Stimulated activated CD8-positive, alpha-beta memory T cell treated with anti-CD3 and anti-CD28 coated beads, Interleukin-7, amount 100 ng/mL, for 24 hours (primary cell): ENCODE data around the gene SPATA3.
"Not testable (repeated sequence)": the region's sequence is repeated elsewhere in the genome, so short reads cannot be mapped to it uniquely, and the experiment has no call there.

Source experiments
- DNase-seq: peaks from one replicate; pipeline ENCODE4 v3.0.0-alpha.2; 2020; ENCODE audit warnings: low read depth

The SPATA3 gene

DNA sequence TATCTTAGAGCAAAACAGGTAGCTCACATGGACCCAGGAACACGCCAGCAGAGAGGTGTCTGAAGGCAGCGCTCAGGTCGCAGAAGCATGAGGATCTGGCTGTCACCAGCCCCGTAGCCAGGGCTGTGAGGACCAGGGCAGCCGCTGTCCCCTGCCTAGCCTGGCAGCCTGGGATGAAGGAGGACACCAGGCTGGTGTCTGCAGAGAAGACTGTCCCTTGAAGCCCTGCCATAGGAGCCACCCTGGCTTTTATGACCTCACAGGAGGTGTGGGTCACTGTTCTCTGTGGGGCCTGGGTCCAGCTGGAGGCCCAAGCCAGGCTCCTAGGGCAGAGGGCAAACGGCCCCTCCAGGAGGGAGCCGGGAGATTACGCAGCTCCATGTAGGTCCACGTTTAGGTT, at the start of gene SPATA3:
TSS of gene SPATA3 (plus strand) at position 301 of the 400 bp plus-strand sequence. CDS start 113 bp downstream, outside the sequence.
- no peak for DNase-seq

DNA sequence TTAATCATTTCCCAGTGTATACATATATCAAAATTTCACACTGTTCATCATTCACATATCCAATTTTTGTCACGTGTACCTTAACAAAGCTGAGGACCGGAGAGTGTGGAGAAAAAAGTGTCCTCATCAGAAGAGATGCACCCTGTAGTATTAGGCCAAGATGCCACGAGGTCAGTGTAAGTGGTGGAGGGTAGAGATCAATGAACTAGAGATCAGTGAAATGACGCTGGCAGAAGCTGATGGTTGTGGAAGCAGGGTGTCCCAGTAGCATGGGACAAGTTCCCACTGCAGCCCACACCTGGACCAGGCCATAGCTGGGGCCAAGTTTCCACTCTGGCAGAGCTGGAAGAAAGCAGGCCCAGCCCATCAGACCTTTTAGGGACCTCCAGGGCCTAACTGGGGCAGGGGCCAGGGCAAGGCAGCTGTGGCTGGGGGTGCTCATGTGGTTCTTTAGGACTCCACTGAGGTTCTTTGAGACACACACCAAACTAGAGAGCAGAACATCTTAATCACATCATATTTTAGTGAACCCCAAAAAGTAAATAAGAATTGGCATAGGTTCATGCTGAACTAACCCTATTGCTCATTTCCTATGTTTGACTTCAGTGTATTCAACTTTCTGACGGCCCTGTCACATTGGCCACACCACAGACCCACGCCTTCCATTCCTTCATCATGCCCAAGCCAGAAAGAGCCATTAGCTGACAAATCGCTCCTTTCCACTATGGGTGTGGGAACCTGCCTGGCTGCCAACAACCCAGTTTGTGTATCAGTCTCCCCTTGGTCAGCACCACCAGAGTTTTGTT, 49.3 kb upstream of the SPATA3 start:
- no peak for DNase-seq

DNA sequence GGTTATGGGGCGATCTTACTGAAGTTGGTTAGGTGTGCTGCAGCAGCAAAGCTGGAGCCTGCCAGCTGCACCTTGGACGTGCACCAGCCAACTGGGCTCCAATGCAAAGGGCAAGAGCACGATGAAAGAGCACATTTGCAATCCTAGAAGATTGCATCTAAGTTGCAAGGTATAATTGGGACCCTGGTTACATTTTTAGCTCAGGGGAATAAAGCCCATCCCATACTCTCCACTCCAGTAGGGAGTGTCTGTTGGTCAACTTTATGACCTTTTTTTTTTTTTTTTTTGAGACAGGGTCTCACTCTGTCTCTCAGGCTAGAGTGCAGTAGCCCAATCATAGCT, 48.7 kb upstream of the SPATA3 start:
- DNase-seq, result no peak

DNA sequence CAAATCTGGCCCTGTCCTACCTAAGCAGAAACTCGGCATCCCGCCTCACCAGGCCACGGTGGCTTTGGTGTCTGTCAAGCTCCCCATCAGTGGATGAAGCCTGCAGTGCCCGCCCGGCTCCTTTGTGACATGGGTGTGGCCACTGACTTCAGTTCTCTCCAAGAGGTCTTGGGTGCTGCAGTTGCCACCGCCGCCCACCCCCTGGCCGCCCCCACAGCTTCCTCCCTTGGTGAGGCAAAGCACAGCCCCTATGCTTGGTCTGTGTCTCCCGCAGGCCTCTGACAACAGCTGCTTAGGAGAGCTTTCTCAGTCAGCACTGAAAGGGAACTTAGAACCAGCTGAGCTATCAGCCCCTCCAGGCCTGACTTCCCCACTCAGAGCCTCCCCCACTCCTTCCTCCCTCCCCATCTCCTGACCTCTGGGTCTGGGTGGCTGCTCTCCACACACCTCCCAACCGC, 48.0 kb upstream of the SPATA3 start:
- DNase-seq, result no peak

DNA sequence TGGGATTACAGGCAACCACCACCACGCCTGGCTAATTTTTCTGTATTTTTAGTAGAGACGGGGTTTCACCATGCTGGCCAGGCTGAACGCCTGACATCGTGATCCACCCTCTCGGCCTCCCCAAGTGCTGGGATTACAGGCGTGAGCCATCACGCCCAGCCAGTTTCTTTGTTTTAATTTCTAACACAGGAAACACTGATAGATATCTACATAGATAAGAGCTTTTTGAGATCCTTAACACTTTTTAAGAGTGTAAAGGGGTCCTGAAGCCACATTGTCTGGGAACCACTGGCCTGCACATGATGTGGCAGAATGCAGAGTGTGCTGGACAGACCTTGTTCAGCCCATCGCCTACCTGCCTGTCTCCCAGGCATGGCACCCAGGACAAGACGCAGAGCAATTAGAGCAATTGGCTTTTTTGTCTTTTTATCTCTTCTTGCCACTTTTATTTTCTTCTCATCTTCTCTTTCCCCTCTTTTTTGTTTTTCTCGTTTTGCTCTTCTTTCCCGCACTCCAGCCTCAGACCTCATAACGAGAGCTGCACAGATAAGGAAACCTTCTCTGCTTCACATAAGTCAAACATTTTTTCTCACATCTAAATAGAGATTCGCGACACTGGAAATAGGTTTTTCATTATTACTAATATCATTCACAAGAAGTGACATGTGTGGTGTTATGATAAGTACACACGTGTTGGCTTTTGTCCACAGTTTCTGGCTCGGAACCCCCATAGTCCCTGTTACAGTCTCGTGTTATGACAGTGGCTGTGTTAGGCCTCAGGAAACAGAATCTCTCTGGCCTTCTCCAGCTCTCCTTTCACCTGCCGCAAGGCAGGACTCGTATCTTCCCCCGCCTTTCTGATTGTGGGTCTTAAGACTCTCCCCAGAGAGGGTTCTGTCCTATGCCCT, 45.7 kb upstream of the SPATA3 start:
- no peak for DNase-seq

DNA sequence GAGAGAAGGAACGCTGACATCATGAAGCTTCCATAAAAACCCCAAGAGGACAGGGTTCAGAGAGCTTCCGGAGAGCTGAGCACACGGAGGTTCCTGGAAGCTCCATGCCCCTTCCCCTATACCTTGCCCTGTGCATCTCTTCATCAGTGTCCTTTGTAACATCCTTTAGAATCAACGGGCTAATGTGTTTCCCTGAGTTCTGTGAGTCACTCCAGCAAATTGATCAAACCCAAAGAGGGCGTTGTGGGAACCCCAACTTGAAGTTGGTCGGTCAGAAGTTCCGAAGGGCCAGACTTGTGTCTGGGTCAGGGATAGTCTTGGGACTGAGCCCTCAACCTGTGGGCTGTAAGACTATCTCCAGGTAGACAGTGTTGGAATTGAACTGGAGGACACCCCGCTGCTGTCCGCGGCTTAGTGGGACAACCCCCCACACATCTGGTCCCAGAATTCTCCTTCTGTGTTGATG, 45.0 kb upstream of the SPATA3 start:
- DNase-seq, result no peak

DNA sequence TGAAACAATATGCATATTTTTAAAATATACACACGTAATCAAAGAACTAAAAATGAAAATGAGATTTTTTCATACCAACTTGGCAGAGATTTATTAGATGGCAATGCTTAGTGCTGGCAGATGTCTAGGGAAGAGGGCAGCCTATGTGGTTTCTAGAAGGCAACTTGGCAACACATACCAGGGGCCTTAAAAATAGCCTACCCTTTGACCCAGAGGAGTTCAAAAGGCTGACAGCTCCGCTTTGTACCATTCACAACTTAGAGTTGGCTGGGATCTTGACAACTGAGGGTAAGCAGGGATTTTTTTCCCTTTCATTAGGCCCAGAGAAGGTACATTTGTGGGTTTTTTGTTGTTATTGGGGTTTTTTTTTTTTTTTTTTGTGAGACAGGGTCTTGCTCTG, 44.5 kb upstream of the SPATA3 start:
- no peak for DNase-seq

DNA sequence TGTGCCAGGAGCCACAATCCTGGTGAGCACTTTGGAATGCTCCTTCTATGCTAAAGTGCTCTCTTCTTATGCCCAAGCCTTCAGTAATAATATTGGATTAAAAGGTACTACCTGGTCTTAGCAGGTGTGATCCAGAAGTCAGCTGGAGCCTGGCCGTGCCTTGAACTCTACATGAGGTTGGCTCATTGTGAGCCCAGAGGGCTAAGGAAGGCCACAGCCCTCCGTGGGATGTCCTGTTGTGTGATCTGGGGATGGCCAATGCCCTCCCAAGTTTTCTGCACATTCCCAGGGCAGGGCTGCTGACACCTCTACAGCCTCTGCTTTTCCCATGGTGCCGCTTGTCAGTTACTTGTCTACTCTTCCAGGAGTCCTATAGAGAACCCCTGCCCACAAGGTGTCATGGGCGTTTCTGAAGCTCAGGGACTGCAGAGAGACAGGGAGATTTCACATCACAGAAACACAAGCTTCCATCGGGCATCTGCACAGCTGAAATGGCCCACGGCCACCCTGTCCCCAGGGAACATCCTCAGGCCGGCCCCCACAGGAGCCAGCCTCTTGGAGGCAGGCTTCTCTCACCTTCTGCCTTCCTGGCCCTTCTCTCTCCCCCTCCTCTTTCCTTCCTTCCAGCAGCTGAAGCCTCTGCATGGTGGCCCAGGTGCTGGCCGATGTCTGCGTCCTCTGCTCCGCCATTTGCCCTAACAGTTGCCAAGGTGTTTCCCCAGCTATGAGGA, 43.5 kb upstream of the SPATA3 start:
- no peak for DNase-seq

DNA sequence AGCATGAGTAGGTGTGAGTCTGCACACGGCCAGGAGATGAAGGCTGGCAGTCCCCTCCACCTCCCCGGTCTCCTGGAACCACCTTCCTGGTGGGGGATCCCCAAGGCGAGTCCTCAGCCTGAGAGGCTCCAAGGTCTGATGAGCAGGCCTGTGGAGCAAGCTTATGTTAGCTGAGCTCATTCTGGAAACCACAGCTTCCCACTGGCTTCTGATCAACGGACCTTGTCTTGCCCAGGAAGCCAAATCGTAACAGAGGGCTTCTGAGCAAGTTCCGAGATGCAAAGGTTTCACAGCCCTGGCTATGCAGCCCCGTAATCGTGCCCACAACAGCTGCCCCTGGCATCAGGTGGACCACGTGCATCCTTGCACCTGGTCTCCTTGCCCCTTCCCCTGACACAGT, 42.1 kb upstream of the SPATA3 start:
- DNase-seq, result no peak

DNA sequence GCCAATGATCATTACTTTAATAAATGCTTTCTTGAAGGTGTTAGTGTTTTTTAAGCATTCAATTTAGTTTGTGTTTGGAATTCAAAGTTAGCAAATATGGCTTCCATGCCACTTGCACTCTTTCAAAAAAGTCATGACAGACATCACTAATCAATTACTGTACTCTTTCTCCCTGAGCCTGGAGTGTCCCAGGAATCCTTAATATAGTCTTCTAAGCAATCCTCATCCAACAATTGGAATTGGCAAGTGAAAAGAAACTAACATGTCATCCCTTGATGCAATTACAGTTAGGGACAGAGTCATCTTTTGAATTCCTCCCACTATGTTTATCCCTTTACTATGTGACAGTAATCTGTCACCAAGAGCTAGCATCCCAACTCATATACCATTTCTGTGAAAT, 41.2 kb upstream of the SPATA3 start:
- DNase-seq, result no peak

DNA sequence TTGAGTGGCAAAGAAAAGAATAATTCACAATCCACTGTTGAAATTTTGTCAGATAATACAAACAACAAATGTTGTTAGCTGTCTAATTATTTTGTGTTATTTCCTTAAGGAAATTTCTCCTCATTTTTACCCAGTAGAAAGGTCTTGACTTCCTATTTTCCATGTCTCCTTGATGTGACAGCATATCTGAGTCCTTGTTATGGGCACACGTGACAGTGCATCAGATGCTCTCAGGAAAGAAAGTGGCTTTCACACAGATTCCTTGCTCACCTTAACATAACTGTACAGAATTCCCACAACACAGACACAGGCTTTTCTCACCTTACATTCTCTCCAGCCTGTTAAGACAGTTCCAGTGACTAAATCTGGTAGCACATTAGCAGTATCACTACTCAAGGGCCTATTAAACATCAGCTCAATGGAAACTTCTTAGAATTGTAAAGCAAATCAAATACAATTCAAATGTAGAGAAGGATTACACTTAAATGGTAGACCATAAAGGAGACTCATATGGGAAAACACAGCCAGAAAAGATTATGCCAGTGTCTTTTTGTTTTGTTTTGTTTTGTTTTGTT, 40.7 kb upstream of the SPATA3 start:
- DNase-seq, result no peak

DNA sequence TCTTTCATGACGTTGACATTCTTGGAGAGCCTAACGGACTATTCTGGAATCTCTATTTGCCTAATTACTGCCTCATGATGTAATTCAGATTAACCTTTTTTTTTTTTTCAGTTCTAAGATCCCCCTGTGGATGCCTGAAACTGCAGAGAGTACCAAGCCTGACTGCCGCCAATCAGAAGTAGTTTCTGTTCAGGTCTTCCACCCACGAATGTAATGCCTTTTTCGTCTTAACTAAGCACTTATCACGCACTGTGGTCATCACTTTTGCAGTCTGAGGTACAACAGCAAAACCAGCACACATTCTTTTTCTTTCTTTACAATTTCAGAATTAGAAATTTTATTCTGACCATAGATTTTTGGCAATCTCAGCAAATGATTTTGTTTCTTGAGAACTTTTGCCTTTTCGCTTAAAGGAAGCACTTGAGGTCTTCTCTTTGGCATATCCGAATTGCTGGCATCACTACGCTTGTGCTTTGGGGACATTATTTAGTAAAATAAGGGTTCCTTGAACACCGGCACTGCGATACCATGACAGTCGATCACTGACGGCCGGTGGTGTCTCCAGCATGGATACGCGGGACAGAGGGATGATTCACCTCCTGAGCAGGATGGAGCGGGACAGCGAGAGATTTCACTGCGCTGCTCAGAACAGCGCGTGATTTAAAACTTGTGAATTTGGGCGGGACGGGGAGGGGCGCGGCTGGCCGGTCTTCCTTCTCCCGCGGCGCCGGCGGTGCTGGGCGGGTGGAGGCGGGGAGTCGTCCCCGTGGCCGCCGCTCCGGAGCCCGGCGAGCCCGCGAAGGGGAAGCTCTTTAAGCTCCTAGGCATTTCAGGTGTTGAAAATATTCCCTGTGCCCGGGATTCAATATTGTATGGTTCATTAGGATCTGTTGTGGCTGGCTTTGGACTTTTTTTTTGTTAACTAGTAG, 38.8 kb upstream of the SPATA3 start:
- no peak for DNase-seq

DNA sequence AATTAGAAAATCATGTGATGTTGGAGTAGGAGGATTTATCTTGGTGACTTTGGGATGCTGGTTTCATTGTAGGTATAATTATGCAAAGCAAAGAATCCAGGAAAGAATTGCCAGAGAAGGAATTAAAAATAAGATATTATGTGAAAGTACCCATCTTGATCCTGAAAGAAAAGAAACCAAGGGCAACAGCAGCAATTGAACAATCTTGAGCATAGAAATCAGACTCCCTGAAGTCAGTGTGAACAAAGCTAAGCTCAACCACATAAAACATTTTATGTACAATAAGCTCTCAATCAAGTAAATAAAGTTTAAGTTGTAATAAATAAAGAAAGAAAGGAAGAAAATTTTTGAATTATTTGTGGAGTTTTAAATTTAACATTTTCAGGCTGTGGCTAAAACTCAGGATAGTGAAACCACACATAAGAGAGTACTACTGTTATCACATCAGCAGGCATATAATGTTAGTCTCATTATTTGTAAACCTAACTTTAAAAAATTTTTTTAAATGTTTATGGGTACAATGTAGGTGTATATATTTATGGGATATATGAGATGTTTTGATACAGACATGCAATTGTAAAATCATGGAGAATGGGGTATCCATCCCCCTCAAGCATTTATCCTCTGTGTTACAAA, 38.0 kb upstream of the SPATA3 start:
- DNase-seq, result no peak

DNA sequence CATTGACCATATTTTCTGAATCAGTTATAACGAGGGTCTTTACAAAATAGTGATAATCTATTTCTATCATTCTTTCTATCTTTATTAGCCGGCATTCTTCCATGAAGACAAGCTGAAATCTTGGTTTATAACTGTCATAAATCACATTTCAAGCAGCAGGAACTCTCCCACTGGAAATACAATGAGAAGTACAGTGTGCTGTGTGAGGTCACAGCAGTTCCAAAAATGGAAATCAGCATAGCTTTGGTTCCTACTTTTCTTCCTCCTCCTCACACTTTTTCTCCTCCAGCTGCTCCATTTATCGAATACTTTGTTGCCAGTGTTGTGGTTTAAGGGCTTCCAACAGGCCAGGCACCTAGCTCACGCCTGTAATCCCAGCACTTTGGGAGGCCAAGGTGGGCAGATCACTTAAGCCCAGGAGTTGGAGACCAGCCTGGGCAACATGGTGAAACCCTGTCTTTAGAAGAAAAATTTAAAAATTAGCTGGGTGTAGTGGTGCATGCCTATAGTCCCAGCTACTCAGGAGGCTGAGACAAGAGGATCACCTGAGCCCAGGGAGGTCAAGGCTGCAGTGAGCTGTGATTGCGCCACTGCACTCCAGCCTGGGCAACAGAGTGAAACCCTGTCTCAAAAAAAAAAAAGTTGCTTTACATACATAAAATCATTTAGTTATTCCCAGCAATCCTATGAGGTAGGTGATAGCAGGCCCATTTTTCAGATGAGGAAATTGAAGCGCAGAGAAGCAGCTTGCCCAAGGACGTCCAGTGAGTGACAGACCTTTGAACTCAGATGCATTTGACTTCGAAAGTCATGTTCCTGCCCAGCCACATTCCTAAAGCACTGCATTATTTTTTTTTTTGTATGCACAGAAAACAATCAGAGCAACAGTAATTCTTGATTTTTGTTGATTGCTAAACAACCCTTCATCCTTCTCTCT, 36.8 kb upstream of the SPATA3 start:
- DNase-seq, result no peak

DNA sequence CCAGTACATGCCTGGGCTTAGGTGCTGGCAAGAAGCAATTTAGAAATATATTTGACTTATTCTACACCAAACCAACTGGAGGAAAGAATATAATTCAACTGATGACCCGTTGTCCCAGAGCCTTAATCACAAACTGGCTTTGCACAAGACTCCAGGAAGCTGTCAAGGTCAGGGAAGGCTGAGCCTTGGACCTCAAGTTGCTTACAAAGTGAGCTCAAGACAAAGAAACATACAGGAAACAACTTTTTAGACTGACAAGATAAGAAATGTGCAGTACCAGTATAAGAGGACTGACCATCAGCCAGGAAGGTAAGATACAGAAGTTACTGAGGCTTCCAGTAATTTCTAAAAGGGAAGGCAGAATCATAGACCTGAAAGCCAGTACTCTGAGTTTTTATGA, 35.9 kb upstream of the SPATA3 start:
- no peak for DNase-seq

DNA sequence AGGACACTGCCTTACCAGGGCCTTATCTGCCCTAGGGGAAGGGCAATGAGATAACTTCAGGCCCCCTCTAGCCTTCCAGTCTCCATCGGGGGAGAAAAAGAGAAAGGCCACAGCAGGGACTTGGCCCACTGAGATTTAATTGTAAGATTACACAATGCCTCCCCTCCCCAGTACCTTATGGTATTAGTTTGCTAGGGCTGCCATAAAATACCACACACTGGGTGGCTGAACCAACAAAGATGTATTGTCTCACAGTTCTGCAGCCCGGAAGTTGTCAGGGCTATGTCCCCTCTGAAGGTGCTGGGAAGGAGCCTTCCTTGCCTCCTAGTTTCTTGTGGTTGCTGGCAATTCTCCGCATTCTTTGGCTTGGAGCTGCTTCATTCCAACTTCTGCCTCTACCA, 34.8 kb upstream of the SPATA3 start:
- DNase-seq, result no peak

DNA sequence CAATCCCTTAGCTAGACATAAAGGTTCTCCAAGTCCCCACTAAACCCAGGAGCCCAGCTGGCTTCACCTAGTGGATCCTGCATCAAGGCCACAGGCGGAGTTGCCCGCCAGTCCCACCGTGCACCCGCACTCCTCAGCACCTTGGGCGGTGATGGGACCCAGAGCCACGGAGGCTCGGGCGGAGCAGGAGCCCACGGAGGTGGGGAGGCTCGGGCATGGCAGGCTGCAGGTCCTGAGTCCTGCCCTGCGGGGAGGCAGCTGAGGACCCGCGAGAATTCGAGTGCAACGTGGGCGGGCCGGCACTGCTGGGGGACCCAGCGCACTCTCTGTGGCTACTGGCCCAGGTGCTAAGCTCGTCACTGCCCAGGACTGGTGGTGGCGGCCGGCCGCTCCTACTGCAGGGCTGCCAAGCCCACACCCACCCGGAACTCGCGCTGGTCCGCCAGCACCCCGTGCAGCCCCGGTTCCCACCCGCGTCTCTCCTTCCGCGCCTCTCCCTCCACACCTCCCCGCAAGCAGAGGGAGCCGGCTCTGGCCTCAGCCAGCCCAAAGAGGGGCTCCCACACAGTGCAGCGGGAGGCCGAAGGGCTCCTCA, 31.7 kb upstream of the SPATA3 start:
- no peak for DNase-seq

DNA sequence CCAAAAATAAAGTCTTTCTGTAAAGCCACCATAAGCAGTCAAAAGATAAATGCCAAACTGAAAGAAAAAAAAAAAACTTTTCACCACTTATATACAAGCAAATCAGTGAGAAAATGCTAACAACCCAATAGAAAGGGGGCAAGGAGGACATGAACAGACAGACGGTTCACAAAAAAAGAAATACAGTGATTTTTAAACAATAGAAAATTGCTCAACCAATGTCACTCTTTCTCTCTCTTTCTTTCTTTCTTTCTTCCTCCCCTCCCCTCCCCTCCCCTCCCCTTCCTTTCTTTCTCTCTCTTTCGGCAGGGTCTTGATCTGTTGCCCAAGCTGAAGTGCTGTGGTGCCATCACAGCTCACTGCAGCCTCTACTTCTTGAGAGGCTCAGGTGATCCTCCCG, 28.8 kb upstream of the SPATA3 start:
- DNase-seq, result no peak

DNA sequence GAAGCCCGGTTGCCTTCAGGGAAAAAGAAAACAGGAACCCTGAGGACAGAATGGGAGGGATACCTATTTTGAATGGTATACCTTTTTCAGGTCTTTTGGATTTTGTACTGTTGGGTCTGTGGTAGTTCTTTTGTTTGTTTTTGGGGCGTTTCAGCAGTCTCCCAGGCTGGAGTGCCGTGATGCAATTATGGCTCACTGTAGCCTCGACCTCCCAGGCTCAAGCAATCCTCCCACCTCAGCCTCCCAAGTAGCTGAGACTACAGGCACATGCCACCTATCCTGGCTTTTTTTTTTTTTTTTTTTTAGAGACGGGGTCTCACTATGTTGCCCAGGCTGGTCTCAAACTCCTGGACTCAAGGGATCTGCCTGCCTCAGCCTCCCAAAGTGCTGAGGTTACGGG, 27.6 kb upstream of the SPATA3 start:
- DNase-seq, result not testable (repeated sequence)
